Activated naive CD4-positive, alpha-beta T cell treated with anti-CD3 and anti-CD28 coated beads, Interleukin-2, amount 50 U/mL, for 24 hours (primary cell): ENCODE measurements around the gene CARD16.
"Not testable (repeated sequence)": the region's sequence is repeated elsewhere in the genome, so short reads cannot be mapped to it uniquely, and the experiment has no call there.

Source experiments
- H3K27ac Mint-ChIP-seq: one replicate; pipeline ENCODE4 v1.8.0; 2021; ENCODE audit warnings: mild to moderate bottlenecking, mixed read lengths
- H3K27me3 Mint-ChIP-seq: one replicate; pipeline ENCODE4 v1.8.0; 2021; ENCODE audit warnings: mixed read lengths
- H3K36me3 Mint-ChIP-seq: one replicate; pipeline ENCODE4 v1.8.0; 2021; ENCODE audit warnings: mixed read lengths
- H3K4me1 Mint-ChIP-seq: one replicate; pipeline ENCODE4 v1.8.0; 2021; ENCODE audit warnings: mixed read lengths
- H3K4me3 Mint-ChIP-seq: one replicate; pipeline ENCODE4 v1.8.0; 2021; ENCODE audit warnings: mild to moderate bottlenecking, mixed read lengths
- H3K9me3 Mint-ChIP-seq: one replicate; pipeline ENCODE4 v1.8.0; 2021; ENCODE audit warnings: mixed read lengths

The CARD16 gene

GRCh38 chr11:105044557-105045524 is at the start of gene CARD16:
Gene CARD16, minus strand, starts transcription at chr11:105045335. Its CDS starts 38 bp downstream, at chr11:105045297.
- not testable (repeated sequence) for H3K36me3 Mint-ChIP-seq, H3K9me3 Mint-ChIP-seq, H3K27me3 Mint-ChIP-seq
- Mint-ChIP-seq H3K4me1 (peaks cover 74% of the 10 kb centered on the region), H3K27ac (peak within 1 kb of the TSS; percentile 96), H3K4me3 (peak within 1 kb of the TSS; percentile 91)

- Mint-ChIP-seq H3K27me3 (no peaks in the 10 kb centered on the region), H3K4me1 (no peaks in the 10 kb centered on the region), H3K9me3 (no peaks in the 10 kb centered on the region), H3K36me3 (no peaks in the 10 kb centered on the region), H3K27ac (no peak overlapping the region), H3K4me3 (no peak overlapping the region)
These were observed 47.4 kb upstream of the CARD16 start for GRCh38 chr11:105092256-105093239.

DNA sequence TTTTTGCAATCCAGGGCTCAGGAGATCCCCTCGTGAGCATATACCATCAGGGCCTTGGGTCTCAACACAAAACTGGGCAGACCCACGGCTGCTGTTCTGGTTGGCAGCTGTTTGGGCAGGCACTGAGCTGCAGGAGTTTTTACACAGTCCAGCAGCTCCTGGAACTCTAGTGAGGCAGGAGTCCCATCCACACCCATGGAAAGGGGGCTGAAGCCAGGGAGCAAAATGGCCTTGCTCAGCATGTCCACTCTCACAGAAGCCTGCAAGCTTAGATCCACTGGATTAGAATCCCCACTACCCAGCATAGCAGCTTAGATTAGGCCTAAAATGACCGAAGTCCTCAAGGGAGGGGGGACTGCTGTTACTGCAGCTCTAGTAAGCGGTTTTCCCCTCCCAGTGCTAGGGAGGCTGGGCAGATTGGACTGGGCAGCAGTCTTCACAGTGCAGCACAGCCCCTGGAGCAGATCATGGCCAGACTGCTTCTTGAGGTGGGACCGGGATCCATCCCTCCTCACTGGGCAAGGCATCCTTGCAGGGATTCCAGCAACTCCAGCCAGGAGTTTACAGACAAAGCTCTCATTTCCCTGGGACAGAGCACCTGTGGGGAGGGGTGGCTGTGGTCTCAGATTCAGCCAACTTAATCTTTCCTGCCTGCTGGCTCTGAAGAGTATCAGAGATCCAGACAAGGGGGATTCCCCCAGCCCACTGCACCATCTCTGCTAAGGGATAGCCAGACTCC is 36.4 kb upstream of the CARD16 start:
- Mint-ChIP-seq H3K27ac (no peak overlapping the region), H3K9me3 (no peaks in the 10 kb centered on the region), H3K27me3 (peaks cover 6% of the 10 kb centered on the region), H3K4me3 (no peak overlapping the region), H3K4me1 (peaks cover 21% of the 10 kb centered on the region), H3K36me3 (no peaks in the 10 kb centered on the region)

GRCh38 chr11:105080171-105080906 is 35.2 kb upstream of the CARD16 start:
- not testable (repeated sequence) for H3K27ac Mint-ChIP-seq, H3K4me3 Mint-ChIP-seq, H3K9me3 Mint-ChIP-seq, H3K36me3 Mint-ChIP-seq, H3K27me3 Mint-ChIP-seq
- H3K4me1 Mint-ChIP-seq, result peaks cover 21% of the 10 kb centered on the region

DNA sequence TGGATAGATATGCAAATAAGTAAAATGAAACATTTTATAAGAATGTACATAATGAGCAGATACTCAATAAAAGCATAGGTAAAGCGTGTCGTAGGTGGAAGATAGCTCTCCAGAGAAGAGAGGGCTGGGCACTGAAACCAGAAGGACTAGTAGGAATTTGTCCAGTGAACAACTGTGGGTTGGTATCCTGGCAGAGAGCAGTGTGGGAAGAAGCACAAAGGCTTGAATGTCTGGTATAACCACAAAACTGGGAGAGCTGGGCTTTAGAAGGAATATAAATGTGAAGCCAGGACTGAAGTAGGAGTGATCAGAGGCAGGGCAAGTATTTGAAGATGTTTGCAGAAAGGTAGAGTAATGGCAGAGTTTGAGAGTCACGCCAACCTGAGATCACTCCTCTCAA is 33.1 kb upstream of the CARD16 start:
- H3K4me3 Mint-ChIP-seq, result no peak overlapping the region
- H3K4me1 Mint-ChIP-seq, result peaks cover 21% of the 10 kb centered on the region
- H3K27ac Mint-ChIP-seq, result no peak overlapping the region
- H3K27me3 Mint-ChIP-seq, result peaks cover 6% of the 10 kb centered on the region
- H3K9me3 Mint-ChIP-seq, result no peaks in the 10 kb centered on the region
- H3K36me3 Mint-ChIP-seq, result no peaks in the 10 kb centered on the region

DNA sequence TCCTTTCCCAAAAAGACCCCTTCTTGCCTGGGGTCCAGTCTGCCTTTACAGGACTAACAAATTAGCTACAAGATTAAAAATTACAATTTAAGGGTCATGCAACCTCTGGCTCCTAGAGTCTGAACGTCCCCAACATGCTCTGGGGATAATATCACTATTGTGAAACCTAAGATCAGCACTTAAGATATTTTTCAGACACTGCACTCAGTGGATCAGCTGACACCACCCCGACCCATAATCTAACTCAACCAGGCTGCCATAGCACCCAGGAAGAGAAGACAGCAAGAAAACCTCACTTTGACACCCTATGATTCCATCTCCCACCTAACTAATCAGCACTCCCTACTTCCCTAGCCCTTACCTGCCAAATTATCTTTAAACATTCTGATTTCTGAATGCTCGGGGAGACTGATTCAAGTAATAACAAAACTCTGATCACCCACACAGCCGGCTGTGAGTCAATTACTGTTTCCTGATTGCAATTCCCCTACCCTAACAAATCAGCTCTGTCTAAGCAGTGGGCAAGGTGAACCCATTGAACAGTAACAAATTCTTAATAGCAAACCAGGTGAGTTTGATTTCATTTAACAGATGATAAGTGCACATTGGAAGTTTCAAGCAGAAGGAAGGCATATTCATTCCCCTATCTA is 32.1 kb upstream of the CARD16 start:
- not testable (repeated sequence) for H3K4me3 Mint-ChIP-seq, H3K36me3 Mint-ChIP-seq, H3K9me3 Mint-ChIP-seq, H3K27ac Mint-ChIP-seq, H3K27me3 Mint-ChIP-seq
- H3K4me1 Mint-ChIP-seq, result peaks cover 21% of the 10 kb centered on the region

GRCh38 chr11:105074166-105074530 is 29.0 kb upstream of the CARD16 start:
- Mint-ChIP-seq H3K4me1 (peaks cover 27% of the 10 kb centered on the region), H3K27me3 (peaks cover 4% of the 10 kb centered on the region), H3K27ac (no peak overlapping the region), H3K36me3 (no peaks in the 10 kb centered on the region), H3K4me3 (no peak overlapping the region), H3K9me3 (no peaks in the 10 kb centered on the region)

DNA sequence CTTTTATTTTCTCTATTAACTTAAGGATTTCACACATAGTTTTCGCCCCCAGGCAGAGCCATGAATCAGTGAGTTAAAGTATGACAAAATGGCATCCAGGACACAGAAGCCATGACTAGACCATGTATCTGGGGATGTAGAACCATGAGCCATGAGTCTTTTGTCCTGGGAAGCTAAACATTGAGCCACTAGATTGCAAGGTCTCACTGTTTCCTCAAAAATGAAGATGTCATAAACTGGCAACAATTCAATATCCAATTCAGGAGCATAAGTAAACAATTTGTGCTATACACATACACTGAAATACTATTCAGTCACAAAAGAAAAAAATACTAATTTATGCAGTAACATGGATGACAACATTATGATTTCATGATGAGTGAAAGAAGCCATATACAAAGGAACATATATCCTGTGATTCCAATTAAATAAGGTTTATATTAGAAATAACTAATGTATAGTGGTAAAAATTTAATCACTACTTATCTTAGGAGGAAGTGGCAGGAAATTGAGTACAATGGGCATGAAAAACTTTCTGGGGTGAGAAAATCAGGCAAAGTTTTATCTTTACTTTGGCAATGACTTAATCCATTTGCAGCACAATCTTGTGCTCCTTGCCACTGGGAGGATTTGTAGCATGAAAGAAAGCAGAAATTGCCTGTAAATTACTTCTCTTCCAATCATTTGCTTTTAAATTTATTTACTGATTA is 28.5 kb upstream of the CARD16 start:
- Mint-ChIP-seq H3K4me3 (no peak overlapping the region), H3K27ac (no peak overlapping the region), H3K36me3 (no peaks in the 10 kb centered on the region), H3K27me3 (peaks cover 4% of the 10 kb centered on the region), H3K4me1 (peaks cover 32% of the 10 kb centered on the region), H3K9me3 (no peaks in the 10 kb centered on the region)

- peaks cover 36% of the 10 kb centered on the region for H3K4me1 Mint-ChIP-seq
- H3K27ac Mint-ChIP-seq, H3K4me3 Mint-ChIP-seq, H3K36me3 Mint-ChIP-seq, H3K9me3 Mint-ChIP-seq, H3K27me3 Mint-ChIP-seq: not testable (repeated sequence)
These were observed 26.9 kb upstream of the CARD16 start for GRCh38 chr11:105072080-105072479.

DNA sequence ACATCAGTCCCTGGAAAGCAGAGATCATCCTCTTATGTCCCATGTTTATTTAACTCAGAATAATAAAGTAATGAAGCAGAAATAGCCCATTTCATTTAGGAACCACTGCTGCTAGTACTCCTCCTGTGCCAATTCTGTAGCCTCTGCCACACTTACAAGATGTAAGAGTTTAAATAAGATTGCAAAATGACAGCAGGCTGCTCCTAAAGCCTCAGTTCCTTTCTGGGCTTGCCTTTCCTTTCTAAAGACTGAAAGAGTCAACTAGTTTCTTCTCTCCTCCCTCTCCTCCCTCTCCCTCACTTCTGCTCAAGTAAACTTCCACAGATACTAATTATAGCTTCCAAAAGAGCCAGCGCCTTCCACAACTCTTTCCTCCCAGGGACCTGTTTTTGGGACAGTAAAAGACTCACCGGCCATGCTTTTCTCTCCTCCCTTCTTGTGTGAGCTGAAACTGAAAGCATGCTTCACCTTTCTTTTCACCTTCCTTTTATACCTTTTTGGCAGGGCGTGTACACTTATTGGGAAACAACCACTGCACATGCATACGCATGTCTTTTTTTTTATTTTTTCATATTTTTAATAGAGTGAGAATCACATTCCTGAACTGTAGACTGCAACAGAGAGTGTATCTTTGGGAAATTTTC is 26.1 kb upstream of the CARD16 start:
- H3K27ac Mint-ChIP-seq, result peak overlapping the region; percentile 84
- H3K27me3 Mint-ChIP-seq, result no peaks in the 10 kb centered on the region
- H3K4me1 Mint-ChIP-seq, result peaks cover 43% of the 10 kb centered on the region
- peaks cover 5% of the 10 kb centered on the region for H3K36me3 Mint-ChIP-seq
- no peaks in the 10 kb centered on the region for H3K9me3 Mint-ChIP-seq
- H3K4me3 Mint-ChIP-seq, result peak overlapping the region; percentile 86

DNA sequence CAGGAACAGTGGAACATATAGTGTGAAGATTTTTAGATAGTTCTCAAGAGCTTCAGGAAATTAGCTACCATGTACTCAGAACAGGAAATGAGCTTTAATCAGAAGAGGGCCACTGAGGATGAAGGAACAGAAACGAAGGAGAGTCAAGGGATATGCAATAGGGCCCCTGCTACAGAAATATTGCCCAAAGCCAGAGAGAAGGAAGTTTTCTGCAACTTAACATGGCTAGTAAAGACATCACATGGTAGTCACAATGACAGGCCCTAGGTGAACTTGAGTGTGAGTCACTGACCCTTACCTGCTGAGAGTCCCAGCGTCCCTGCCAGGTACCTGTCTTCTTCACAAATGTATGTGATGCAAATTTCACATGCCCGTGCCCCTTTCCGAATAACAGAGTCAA is 25.2 kb upstream of the CARD16 start:
- peak overlapping the region; percentile 84 for H3K27ac Mint-ChIP-seq
- peaks cover 9% of the 10 kb centered on the region for H3K36me3 Mint-ChIP-seq
- no peaks in the 10 kb centered on the region for H3K9me3 Mint-ChIP-seq
- H3K4me3 Mint-ChIP-seq, result peak overlapping the region; percentile 86
- peaks cover 52% of the 10 kb centered on the region for H3K4me1 Mint-ChIP-seq
- no peaks in the 10 kb centered on the region for H3K27me3 Mint-ChIP-seq

- H3K9me3 Mint-ChIP-seq, H3K27ac Mint-ChIP-seq, H3K27me3 Mint-ChIP-seq: not testable (repeated sequence)
- peaks cover 13% of the 10 kb centered on the region for H3K36me3 Mint-ChIP-seq
- H3K4me1 Mint-ChIP-seq, result peaks cover 56% of the 10 kb centered on the region
- peak overlapping the region; percentile 86 for H3K4me3 Mint-ChIP-seq
These were observed 24.6 kb upstream of the CARD16 start for GRCh38 chr11:105069749-105070148.

DNA sequence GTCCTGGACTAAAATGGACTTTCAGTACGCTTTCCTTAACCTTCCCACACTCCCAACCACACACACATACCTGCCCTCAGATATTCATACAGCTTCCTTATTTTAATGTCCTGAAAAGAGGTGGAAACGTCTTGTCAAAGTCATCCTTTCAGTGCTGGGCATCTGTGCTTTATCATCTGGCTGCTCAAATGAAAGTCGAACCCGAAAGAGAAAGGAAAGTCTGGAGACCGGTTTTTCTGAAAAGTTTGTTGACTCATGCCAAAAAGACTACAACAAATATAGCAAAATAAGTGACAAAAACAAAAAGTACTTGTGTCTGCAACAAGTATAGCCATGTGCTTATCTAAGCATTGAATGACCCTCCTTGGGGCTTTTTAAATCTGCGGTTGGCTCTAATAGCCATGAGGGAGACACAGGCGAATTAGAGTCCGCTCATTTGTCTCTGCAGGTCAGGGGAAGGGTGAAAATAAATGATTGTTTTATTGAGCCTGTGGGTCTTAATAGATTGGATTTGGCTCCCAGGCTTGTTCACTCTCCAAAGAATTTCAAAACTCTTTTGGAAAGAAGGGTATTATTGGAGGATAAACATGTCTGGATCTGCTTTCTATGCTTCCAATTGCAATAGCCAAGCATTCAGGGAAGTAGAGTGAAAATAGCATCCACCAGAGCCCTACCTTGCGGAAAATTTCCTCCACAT is 18.3 kb upstream of the CARD16 start:
- not testable (repeated sequence) for H3K27me3 Mint-ChIP-seq, H3K4me3 Mint-ChIP-seq, H3K9me3 Mint-ChIP-seq, H3K27ac Mint-ChIP-seq
- peaks cover 28% of the 10 kb centered on the region for H3K36me3 Mint-ChIP-seq
- peaks cover 28% of the 10 kb centered on the region for H3K4me1 Mint-ChIP-seq
